SKM-1 treated with dmso at 0.1 percent for 144 hours (cell line): ENCODE measurements around the gene UBR3.
"Not testable (repeated sequence)": the region's sequence is repeated elsewhere in the genome, so short reads cannot be mapped to it uniquely, and the experiment has no call there.

ENCODE experiments used
- DNase-seq: peaks from one replicate; lab custom pipeline; 2025; ENCODE audit not compliant: unreplicated experiment; lab: John Stamatoyannopoulos, UW

Gene UBR3

GRCh38 chr2:169862816-169863215 is 35.6 kb downstream of the UBR3 start:
- DNase-seq, result no peak

- no peak for DNase-seq
These were observed 38.2 kb downstream of the UBR3 start for GRCh38 chr2:169865492-169865891.

GRCh38 chr2:169866230-169866629 is 39.0 kb downstream of the UBR3 start:
- DNase-seq, result not testable (repeated sequence)

- DNase-seq, result no peak
These were observed 40.3 kb downstream of the UBR3 start for GRCh38 chr2:169867579-169867978.

- DNase-seq, result no peak
These were observed 41.7 kb downstream of the UBR3 start for GRCh38 chr2:169868951-169869350.

- not testable (repeated sequence) for DNase-seq
These were observed 44.1 kb downstream of the UBR3 start for GRCh38 chr2:169871369-169871768.

- no peak for DNase-seq
These were observed 44.7 kb downstream of the UBR3 start for GRCh38 chr2:169871994-169872393.

- no peak for DNase-seq
These were observed 50.1 kb downstream of the UBR3 start for GRCh38 chr2:169877398-169877797.

- no peak for DNase-seq
These were observed 59.9 kb downstream of the UBR3 start for GRCh38 chr2:169887120-169887519.

GRCh38 chr2:169891593-169892298 is 64.5 kb downstream of the UBR3 start:
- no peak for DNase-seq

- no peak for DNase-seq
These were observed 65.7 kb downstream of the UBR3 start for GRCh38 chr2:169892951-169893350.

GRCh38 chr2:169895294-169895985 is 68.2 kb downstream of the UBR3 start:
- DNase-seq, result no peak

- DNase-seq, result no peak
These were observed 70.6 kb downstream of the UBR3 start for GRCh38 chr2:169897834-169898233.

- not testable (repeated sequence) for DNase-seq
These were observed 72.8 kb downstream of the UBR3 start for GRCh38 chr2:169900103-169900502.

- DNase-seq, result no peak
These were observed 73.4 kb downstream of the UBR3 start for GRCh38 chr2:169900686-169901085.

GRCh38 chr2:169906731-169907130 is 79.5 kb downstream of the UBR3 start:
- DNase-seq, result no peak

- DNase-seq, result no peak
These were observed 82.1 kb downstream of the UBR3 start for GRCh38 chr2:169909376-169909775.

GRCh38 chr2:169910109-169910799 is 83.0 kb downstream of the UBR3 start:
- no peak for DNase-seq

GRCh38 chr2:169911119-169911518 is 83.9 kb downstream of the UBR3 start:
- DNase-seq, result no peak

- no peak for DNase-seq
These were observed 89.4 kb downstream of the UBR3 start for GRCh38 chr2:169916623-169917022.

- DNase-seq, result no peak
These were observed 96.7 kb downstream of the UBR3 start for GRCh38 chr2:169923977-169924376.

GRCh38 chr2:169925968-169926367 is 98.7 kb downstream of the UBR3 start:
- no peak for DNase-seq
